ENCODE results near the gene SERPINA4.
"Not testable (repeated sequence)": the region's sequence is repeated elsewhere in the genome, so short reads cannot be mapped to it uniquely, and the experiment has no call there.

Gene SERPINA4

DNA sequence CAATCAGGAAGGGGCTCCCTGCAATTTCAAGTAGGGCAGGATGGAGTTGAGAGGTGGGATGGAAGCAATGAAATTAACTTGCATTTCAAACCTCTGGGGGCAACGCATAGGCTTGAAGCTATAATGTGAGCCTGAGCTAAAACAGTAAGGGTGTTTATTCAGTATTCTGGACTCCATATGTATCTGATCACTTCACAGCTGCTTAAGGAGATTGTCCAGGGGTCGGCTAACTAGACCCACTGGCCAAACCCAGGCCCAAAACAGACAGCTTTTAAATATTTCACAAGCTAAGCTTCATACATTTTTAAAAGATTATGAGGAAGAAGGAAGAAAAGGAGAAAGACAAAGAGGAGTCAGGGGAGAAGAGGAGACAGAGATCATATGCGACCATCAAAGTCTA lies 44.1 kb downstream of the SERPINA4 start:
- DNase-seq (ENCODE audit: low read depth, low spot score) = no peak
- no peak overlapping the region for H3K4me3 ChIP-seq (ENCODE audit: low read length)

DNA sequence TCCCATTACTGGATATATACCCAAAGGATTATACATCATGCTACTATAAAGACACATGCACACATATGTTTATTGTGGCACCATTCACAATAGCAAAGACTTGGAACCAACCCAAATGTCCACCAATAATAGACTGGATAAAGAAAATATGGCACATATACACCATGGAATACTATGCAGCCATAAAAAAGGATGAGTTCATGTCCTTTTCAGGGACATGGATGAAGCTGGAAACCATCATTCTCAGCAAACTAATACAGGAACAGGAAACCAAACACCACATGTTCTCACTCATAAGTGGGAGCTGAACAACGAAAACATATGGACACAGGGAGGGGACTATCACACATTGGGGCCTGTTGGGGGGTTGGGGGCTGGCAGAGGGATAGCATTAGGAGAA lies 47.7 kb downstream of the SERPINA4 start:
- not testable (repeated sequence) for DNase-seq (ENCODE audit: low read depth, low spot score)

DNA sequence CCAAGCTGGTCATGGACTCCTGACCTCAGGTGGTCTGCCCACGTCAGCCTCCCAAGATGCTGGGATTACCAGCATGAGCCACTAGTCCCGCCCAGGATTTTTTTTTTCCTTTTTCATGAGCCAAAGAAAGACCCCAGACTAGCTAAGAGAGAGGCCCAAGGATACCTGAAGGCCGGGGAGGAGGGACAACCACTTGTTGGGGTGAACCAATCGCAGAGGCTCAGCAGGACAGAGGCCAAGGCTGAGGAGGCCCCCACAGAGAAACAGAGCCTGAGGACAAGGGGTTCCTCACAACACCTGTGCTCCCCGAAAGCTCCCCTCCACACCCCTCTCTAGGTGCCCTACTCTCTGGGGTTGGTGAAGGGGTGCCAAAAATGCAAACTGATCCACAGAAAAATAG lies 49.9 kb downstream of the SERPINA4 start:
- no peak overlapping the region for H3K4me3 ChIP-seq (ENCODE audit: low read length)
- DNase-seq (ENCODE audit: low read depth, low spot score) = no peak

More for the DNA sequence above, 47.7 kb downstream of the SERPINA4 start:
- not testable (repeated sequence) for H3K4me3 ChIP-seq (ENCODE audit: low read length)

DNA sequence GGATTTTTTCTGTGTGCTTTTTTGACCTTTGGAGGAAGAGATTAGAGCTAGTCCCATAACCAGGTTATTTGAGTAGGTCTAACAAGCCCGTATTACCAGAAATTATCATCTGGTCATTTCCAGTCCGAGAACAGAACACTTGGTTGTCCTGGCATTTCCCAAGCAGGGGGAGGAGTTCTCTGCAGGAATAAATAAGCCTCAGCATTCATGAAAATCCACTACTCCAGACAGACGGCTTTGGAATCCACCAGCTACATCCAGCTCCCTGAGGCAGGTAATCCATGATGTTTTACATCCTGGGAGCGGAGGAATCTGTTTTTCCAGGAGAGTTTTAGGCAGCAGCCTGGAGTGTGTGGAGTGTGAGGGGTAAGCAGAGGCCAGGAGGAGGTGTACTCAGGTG lies 50.9 kb downstream of the SERPINA4 start, which contains the start of gene SERPINA3:
TSS of gene SERPINA3 (plus strand) at position 218 of the 400 bp plus-strand sequence. CDS start 2,051 bp downstream, outside the sequence.
- no peak within 1 kb of the TSS for H3K4me3 ChIP-seq (ENCODE audit: low read length)
- DNase-seq (ENCODE audit: low read depth, low spot score) = no peak

DNA sequence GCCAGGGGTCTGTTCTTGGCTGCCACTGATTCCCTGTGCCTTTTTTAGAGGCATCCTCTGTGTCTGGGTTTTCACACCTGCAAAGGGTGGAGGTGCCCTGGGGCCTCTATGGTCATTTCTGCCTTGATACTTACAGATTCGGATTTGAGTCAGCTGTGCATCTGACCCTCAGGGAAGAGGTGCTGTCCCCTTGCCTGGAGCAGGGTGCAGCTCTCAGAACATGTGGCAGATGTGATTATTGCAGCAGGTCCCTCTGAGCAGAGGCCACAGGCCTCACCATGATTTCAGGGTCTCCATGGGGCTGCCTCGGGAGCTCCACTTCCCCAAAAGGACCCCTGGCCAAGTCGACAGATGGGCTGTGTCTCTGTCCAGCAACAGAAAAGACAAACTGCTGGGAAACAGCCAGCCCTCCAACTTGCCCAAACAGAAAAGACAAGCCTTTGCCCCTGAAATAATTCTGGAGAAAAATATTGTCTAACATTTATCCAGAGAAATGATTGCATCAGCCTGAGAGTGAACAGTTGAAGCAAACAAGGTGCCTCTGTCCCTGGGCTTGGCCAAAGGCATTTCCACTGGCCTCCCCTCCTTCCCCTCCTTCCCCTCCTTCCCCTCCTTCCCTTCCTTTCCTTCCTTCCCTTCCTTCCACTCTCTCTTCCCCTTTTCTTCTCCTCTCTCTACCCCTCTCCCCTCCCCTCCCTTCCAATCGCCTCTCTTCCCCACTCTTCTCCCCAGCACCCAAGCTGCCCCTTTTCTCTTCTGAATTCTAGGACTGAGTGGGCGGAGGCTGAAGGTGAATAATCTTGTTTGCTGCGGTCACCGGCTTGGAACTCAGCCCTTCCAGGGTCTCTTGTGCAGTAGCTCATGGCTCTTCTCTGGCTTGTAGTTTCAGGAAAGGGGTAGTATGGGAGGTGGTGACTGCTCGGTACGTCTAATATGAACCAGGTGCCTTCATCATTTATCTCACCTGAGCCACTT lies 51.6 kb downstream of the SERPINA4 start:
- H3K4me3 ChIP-seq (ENCODE audit: low read length) = no peak overlapping the region
- DNase-seq (ENCODE audit: low read depth, low spot score) = no peak

DNA sequence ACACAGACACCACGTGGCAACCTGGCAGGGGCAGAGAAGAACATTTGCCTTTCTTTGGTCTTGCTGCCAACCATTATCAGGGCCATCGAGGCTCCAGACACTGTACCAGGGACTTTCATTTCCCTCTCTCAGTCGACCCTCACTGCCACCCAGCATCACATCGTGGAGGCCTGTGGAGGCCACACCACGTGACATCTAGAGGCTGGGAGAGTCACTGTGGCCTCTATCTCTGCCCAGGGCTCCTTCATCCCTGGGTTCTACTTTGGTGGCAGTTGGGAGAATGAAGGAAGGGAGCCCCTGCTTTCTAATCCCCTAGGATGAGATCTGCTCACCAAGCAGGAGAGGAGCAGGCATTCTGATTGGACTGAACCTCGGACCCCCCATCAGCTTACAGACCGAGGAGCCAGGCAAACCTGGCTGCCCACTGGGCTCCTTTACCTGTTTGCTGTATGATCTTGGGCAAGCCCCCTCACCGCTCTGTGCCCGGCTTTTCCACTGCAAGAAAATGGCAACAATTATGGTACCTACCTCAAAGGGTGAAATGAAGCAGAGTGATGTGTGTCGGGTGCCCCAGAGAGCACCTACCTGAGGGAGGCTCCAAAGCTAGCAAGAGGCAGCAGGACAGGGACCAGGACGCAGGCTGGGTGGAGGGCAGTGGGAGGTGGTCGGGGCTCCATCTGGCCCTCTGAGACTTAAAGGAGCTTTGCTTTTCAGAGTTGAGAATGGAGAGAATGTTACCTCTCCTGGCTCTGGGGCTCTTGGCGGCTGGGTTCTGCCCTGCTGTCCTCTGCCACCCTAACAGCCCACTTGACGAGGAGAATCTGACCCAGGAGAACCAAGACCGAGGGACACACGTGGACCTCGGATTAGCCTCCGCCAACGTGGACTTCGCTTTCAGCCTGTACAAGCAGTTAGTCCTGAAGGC lies 52.7 kb downstream of the SERPINA4 start:
- H3K4me3 ChIP-seq (ENCODE audit: low read length) = no peak overlapping the region
- DNase-seq (ENCODE audit: low read depth, low spot score) = no peak

DNA sequence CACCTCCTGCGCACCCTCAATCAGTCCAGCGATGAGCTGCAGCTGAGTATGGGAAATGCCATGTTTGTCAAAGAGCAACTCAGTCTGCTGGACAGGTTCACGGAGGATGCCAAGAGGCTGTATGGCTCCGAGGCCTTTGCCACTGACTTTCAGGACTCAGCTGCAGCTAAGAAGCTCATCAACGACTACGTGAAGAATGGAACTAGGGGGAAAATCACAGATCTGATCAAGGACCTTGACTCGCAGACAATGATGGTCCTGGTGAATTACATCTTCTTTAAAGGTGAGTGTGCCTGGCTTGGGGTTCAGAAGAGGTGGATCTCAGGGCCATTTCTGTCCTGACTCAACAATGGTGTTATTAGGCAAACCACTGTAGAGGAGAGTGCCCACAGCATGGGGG lies 53.6 kb downstream of the SERPINA4 start:
- DNase-seq (ENCODE audit: low read depth, low spot score) = no peak
- H3K4me3 ChIP-seq (ENCODE audit: low read length) = no peak overlapping the region

DNA sequence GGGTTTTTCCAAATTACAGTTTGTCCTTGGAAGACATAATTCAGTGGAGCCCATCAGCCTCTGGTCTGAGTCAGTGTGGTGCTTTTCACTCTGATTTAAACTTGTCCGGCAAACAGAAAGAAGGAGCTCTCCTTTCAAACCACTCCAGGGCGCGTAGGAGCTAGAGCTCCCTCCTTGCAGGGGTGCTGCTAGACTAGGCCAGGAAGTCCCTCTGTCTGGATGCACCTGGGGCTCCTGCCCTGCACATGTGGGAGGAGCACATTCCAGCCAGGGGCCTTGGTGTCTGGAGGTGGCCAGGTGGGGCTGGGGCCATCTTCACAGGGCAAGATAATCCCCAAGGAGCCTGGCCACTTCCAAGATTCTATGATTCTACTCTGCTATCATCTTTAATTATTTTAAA lies 54.0 kb downstream of the SERPINA4 start:
- H3K4me3 ChIP-seq (ENCODE audit: low read length) = no peak overlapping the region
- DNase-seq (ENCODE audit: low read depth, low spot score) = no peak

DNA sequence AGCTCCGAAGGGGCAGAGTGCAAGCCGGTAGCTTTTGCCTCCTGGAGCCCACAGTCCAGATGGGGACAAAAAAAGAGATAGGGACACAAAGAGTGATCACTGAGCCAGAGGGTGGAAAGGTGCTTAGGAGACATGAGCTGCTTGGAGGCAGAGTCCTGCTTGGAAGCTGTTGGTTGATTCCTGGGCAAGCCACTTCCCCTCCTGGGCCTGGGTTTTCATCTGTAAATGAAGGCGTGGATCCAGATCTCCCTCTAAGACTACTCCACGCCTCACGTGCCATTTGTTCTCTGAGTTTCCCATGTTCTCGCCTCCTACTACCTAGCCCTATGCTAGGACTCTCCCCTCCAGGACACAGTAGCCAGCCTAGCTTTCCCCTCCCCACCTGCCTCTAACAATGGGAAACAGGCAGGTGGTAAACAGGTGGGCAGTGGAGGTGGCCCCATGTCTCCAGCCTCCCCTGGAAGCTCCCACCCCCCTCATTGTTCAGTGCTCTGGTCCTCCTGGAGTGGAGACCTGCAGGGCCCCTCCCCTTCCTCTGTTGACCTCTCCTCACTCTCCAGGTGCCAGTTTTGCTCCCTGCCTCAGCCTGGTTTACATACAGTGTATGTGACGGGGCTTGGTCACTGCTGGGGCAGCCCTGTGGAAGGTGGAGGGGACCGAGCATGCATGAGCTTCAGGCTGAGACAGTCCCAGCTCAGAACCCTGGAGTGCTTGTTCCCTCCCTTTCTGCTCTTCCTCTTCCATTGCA lies 54.8 kb downstream of the SERPINA4 start:
- H3K4me3 ChIP-seq (ENCODE audit: low read length) = no peak overlapping the region
- DNase-seq (ENCODE audit: low read depth, low spot score) = no peak

DNA sequence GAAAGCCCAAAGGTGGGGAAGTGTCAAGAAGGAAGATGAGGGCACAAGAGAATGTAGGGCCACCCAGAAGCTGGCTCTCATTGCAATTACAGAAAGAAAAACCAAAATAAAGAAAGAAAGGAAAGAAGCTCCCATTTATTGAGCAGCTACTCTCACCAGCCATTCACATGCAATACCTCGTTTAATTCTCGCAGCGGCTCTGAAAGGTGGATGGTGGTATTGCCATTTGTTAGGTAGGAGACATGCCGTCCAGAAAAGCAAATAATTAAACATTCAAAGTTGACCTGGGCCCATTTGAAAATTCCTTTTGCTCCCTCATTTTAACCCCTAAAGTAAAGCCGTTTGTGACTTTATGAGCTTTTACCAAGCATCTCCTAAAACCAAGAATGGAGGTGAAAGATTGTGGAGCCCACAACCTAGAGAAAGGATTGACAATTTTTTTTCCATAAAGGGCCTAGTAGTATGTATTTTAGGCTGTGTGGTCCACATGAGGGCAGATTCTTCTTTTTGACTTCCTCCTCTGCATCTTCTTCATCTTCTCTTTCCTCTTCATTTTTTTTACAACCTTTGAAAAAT lies 56.2 kb downstream of the SERPINA4 start:
- no peak for DNase-seq (ENCODE audit: low read depth, low spot score)
- H3K4me3 ChIP-seq (ENCODE audit: low read length) = no peak overlapping the region

DNA sequence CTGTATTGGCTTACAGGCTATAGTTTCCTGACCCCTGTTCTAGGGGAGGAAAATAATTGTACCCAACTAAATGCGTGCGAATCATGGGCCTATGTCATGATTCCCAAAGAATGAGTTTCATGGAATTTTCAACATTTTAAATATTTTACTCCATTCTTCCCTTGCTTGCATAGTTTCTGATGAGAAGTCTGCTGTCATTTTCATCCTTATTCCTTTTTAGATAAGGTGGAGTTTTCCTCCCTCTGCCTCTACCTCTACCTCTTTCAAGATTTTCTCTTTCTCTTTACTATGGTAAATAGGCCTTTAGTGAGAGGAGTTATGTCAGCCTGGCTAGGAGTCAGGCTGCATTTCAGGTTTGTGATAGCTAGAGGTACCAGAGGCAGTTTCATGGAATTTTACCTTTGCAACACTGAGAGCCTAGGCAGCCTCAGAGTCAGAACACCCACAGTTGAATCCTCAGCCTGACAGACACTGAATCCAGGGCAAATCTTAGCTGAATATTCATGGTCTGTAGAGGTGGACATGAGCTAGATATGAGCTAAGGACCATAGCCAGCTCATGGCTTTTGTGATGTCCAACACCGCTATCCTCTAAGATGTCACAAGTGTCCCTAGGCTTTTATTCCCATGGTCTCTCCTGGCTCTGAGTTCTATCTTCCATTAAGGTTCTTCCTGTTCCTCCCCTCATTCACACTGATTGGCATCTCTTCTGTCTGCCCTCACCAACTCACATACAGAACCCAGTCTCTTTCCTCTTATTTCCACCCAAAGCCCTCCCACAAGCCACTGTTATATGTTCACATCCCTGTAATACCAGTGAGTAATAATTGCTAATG lies 57.0 kb downstream of the SERPINA4 start:
- H3K4me3 ChIP-seq (ENCODE audit: low read length) = no peak overlapping the region
- no peak for DNase-seq (ENCODE audit: low read depth, low spot score)

DNA sequence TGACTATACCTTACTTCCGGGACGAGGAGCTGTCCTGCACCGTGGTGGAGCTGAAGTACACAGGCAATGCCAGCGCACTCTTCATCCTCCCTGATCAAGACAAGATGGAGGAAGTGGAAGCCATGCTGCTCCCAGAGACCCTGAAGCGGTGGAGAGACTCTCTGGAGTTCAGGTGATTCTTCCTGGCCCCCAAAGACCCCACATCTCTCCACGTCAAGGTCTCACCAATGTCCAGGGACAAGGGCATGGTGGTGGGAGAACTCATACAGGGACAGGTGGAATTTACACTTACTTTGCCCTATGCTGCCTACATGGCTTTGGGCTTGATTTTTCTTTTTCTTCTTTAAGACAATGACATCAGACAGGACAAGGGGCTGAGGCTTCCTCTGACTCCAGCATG lies 58.1 kb downstream of the SERPINA4 start:
- DNase-seq (ENCODE audit: low read depth, low spot score) = no peak
- H3K4me3 ChIP-seq (ENCODE audit: low read length) = no peak overlapping the region

Data from Jurkat, Clone E6-1 (cell line).